SH-SY5Y (cell line): Measurements from ENCODE around the gene ABCB1.

Source experiments
- GATA2 ChIP-seq: IDR thresholded peaks from 2 replicates; pipeline ENCODE4 v1.6.1; 2011; ENCODE audit warnings: mild to moderate bottlenecking, low read depth, low read length
- GATA3 ChIP-seq: IDR thresholded peaks from 2 replicates; pipeline ENCODE4 v1.6.1; 2011; ENCODE audit warnings: low read depth, mild to moderate bottlenecking, low read length, moderate library complexity

GRCh38 chr7:87494454-87494853, 106.2 kb downstream of the ABCB1 start:
- no peak for TF ChIP-seq GATA2
- no peak for TF ChIP-seq GATA3
